C4-2B (cell line): Measurements from ENCODE around the gene THEMIS2.

Experiments used
- ZFX ChIP-seq: fragments of 450-650 bp; IDR thresholded peaks from 2 replicates; pipeline ENCODE4 v1.6.1; 2017
- TF ChIP-seq, protein P1 (sequence below): fragments of 450-650 bp; conservative IDR thresholded peaks from 2 replicates; pipeline ENCODE4 v1.5.1; 2017; ENCODE audit warnings: mild to moderate bottlenecking

- TF ChIP-seq, protein P1, sequence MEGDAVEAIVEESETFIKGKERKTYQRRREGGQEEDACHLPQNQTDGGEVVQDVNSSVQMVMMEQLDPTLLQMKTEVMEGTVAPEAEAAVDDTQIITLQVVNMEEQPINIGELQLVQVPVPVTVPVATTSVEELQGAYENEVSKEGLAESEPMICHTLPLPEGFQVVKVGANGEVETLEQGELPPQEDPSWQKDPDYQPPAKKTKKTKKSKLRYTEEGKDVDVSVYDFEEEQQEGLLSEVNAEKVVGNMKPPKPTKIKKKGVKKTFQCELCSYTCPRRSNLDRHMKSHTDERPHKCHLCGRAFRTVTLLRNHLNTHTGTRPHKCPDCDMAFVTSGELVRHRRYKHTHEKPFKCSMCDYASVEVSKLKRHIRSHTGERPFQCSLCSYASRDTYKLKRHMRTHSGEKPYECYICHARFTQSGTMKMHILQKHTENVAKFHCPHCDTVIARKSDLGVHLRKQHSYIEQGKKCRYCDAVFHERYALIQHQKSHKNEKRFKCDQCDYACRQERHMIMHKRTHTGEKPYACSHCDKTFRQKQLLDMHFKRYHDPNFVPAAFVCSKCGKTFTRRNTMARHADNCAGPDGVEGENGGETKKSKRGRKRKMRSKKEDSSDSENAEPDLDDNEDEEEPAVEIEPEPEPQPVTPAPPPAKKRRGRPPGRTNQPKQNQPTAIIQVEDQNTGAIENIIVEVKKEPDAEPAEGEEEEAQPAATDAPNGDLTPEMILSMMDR, result no peak
- TF ChIP-seq ZFX, result no peak
Measured at GRCh38 chr1:27879374-27880082, 7.2 kb downstream of the THEMIS2 start.
